HAP-1 (cell line): Measurements from ENCODE around the gene ACTBL2.

Source experiments
- DNase-seq, 2 experiments: peaks; one replicate each; pipeline ENCODE4 v3.0.0-alpha.2; 2016 to 2020; ENCODE audit warnings: low spot score in 2 of 2
- H3K27me3 ChIP-seq: fragments of 250-450 bp; sonication (Bioruptor Pico); 2 replicates; pipeline ENCODE4 v1.5.1; 2020; ENCODE audit warnings: low read depth, mild to moderate bottlenecking, moderate library complexity
- H3K36me3 ChIP-seq: fragments of 250-450 bp; sonication (Bioruptor Pico); replicated peaks from 2 replicates; pipeline ENCODE4 v1.5.1; 2020; ENCODE audit warnings: mild to moderate bottlenecking
- H3K4me1 ChIP-seq: fragments of 250-450 bp; sonication (Bioruptor Pico); 2 replicates; pipeline ENCODE4 v1.5.1; 2020; ENCODE audit warnings: mild to moderate bottlenecking
- H3K4me3 ChIP-seq: fragments of 250-450 bp; sonication (Bioruptor Pico); 2 replicates; pipeline ENCODE4 v1.5.1; 2020; ENCODE audit warnings: mild to moderate bottlenecking, moderate library complexity
- H3K9me3 ChIP-seq: fragments of 250-450 bp; sonication (Bioruptor Pico); 2 replicates; pipeline ENCODE4 v1.5.1; 2020; ENCODE audit warnings: mild to moderate bottlenecking, moderate library complexity
- in situ Hi-C: fragments of 300-500 bp; cut with MboI; formaldehyde crosslinking; loops from 3 replicates; pipeline ENCODE4 v1.14.3; 2020; ENCODE audit warnings: low sequenced_read_pairs, inconsistent platforms, mixed read lengths

ACTBL2 gene

GRCh38 chr5:57504357-57504756 is 21.7 kb upstream of the ACTBL2 start:
- Histone ChIP-seq H3K4me3 (no peak overlapping the region), H3K27me3 (no peaks in the 10 kb centered on the region), H3K36me3 (no peaks in the 10 kb centered on the region), H3K4me1 (no peaks in the 10 kb centered on the region), H3K9me3 (no peaks in the 10 kb centered on the region)
- in situ Hi-C loops, result loop anchor here (10.0 kb wide), 1 partner anchor 960 kb away; the partner anchor contains the start of gene PLK2
- DNase-seq, result no peak

GRCh38 chr5:57503433-57503832 is 20.8 kb upstream of the ACTBL2 start:
- no peaks in the 10 kb centered on the region for H3K27me3 ChIP-seq
- no peaks in the 10 kb centered on the region for H3K4me1 ChIP-seq
- no peaks in the 10 kb centered on the region for H3K9me3 ChIP-seq
- in situ Hi-C loops, result loop anchor here (10.0 kb wide), 1 partner anchor 961 kb away; the partner anchor contains the start of gene PLK2
- H3K4me3 ChIP-seq, result no peak overlapping the region
- no peaks in the 10 kb centered on the region for H3K36me3 ChIP-seq
- no peak for DNase-seq

DNA sequence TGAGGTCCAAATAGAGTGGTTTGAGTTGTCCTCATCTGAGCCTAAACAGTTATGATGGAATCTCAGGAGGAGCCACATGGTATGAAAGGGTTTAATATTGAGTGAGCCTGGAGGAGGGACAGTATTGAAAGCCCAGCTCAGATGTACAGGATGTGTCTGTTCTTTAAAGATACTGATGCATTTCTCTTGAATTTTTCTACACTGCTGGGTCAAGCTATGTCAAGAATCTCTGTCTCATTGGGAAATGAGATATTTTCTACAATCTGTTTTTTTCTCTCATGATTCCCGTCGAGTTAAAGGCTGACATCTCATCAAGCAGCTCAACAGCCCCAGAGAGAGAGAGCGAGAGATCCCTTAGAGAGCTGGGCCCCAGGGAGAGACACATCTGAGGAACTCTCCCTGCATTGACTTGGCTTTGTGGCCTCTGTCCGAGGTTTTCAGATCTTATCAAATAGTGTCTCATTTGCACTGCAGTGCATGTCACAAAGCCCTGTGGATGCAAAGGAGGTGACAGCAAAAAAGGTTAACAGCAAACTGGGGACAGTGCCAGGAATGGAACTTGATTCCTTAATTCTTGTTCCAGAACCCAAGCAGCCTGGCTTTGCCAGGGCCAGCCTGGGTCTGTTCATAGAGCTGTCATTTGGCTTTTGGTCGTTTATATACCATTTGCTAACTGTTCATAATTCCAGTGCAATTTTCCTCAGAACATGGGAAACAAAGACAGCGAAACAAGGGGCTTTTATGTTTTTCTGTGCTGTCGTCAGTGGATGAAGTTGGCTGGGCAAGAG is 19.0 kb upstream of the ACTBL2 start:
- in situ Hi-C loops, result loop anchor here (10.0 kb wide), 1 partner anchor 963 kb away; the partner anchor contains the start of gene PLK2
- Histone ChIP-seq H3K4me1 (no peaks in the 10 kb centered on the region), H3K27me3 (no peaks in the 10 kb centered on the region), H3K9me3 (no peaks in the 10 kb centered on the region), H3K36me3 (no peaks in the 10 kb centered on the region), H3K4me3 (no peak overlapping the region)
- DNase-seq, result no peak

GRCh38 chr5:57499262-57500050 is 16.8 kb upstream of the ACTBL2 start:
- H3K27me3 ChIP-seq, result no peaks in the 10 kb centered on the region
- peak; percentile 16 to 22 for DNase-seq
- H3K4me1 ChIP-seq, result no peaks in the 10 kb centered on the region; the same call in 1 of the 2 replicates
- H3K36me3 ChIP-seq, result no peaks in the 10 kb centered on the region
- in situ Hi-C loops, result loop anchor here (10.0 kb wide), 1 partner anchor 965 kb away; the partner anchor contains the start of gene PLK2
- H3K4me3 ChIP-seq, result no peak overlapping the region
- H3K9me3 ChIP-seq, result no peaks in the 10 kb centered on the region

GRCh38 chr5:57497733-57498132 is 15.1 kb upstream of the ACTBL2 start:
- DNase-seq, result no peak
- H3K36me3 ChIP-seq, result no peaks in the 10 kb centered on the region
- H3K4me3 ChIP-seq, result no peak overlapping the region
- H3K9me3 ChIP-seq, result no peaks in the 10 kb centered on the region
- H3K27me3 ChIP-seq, result no peaks in the 10 kb centered on the region
- H3K4me1 ChIP-seq, result no peaks in the 10 kb centered on the region; the same call in 1 of the 2 replicates
- in situ Hi-C loops, result no loop called here

DNA sequence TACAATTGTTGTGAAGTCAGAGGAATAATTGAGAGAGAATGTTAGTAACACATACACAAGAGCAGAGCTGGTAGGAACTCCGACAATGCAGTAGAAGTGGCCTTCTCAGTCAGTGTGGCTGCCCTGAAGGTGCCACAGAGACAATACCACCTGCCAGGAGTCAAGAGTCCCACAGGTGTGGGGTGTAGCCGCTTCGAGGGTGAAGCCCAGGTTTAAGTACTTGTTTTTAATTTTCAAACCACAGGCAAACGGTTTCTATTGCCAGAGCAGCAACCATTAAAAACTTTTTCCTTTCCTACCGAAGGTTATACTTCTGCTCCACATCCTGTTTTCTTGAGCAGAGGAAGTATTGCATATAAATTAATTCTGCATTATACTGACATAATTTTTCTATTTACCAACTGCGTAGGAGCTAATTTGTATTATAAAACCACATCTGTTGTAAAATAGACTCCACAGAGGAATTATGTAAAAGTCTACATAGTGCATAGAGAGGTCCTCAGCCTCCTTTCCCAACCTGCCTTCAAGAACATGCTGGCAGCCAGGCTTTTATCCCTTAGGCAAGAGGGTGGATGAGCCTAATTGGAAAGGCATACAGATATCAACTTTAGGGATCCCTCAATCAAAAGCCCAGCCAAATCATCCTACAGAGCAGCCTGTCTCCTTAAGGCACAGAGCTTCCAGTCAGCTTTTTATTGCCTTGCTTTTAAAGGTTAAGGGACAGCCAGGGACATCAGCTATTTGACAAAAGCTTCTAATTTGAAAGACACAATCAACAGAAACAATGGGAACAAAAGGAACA is 12.9 kb upstream of the ACTBL2 start:
- Histone ChIP-seq H3K9me3 (no peaks in the 10 kb centered on the region), H3K4me1 (no peaks in the 10 kb centered on the region; the same call in 1 of the 2 replicates), H3K36me3 (no peaks in the 10 kb centered on the region), H3K4me3 (no peak overlapping the region), H3K27me3 (no peaks in the 10 kb centered on the region)
- in situ Hi-C loops, result no loop called here
- peak in 1 of 2 experiments; percentile 3 for DNase-seq

DNA sequence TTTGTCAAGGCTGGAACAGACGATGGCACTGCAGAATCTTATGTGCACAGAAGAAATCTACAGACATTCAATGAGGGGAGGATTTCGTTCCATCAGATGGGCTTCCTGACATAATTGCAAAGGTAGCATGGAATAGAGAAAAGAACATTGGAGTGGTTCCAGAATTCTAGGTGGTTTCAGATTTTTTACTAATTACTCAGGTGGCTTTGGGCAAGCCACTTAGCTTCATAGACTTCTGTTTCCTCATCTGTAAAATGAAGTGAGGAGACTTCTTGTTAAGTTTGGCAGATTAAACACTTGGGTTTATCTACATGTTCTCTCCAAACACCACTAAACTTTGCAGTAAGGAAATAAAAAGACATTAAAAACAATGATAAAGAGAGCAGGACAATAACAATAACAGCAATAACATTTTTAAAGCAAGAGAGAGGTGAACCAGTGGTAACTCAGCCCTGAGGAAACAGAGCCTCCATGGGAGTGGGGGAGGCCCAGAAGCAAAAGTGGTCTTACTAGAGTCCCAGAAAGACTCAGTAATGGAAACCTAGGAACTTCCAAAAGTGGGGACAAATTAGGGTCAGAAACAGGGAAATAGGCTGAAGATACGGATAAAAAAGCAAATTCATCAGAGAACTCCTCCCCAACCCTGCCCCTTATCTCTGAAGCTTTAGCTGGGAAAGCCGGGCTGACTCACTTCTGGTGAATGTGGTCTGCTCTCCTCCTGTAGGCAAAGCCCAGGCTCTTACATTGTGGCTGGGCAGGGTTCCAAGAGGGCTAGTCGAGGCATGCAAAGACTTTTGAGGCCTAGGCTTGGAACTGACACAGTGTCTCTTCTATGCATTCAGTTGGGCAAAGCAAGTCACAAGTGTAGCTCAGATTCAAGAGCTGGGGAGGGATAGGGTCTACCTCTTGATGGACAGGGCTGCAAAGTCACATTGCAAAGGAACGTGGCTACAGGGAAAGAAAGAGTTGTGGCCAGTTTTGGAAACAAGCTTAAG is 11.8 kb upstream of the ACTBL2 start:
- no peaks in the 10 kb centered on the region for H3K27me3 ChIP-seq
- no peaks in the 10 kb centered on the region for H3K9me3 ChIP-seq
- no peak overlapping the region for H3K4me3 ChIP-seq
- H3K4me1 ChIP-seq, result no peaks in the 10 kb centered on the region; the same call in 1 of the 2 replicates
- H3K36me3 ChIP-seq, result no peaks in the 10 kb centered on the region
- DNase-seq, result peak in 1 of 2 experiments; percentile 9
- in situ Hi-C loops, result no loop called here

DNA sequence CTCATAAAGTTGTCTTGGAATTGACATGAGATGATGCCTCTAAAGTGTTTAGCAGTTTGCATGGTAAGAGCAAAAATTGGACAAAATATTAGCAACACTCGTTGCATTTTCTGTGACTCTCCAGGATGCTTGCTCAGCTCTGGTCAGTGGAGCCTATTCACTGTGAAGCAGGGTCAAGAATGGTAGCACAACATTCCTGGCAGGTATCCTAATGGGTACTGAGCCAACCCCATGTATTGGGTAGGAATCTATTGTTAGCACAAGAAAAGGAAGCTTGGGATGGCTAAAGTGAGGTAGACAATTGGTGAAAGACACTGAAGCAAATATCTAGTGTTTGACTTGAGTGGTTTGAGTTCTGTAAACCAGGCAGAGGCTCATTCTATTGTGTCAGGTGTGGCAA is 10.4 kb upstream of the ACTBL2 start:
- in situ Hi-C loops, result no loop called here
- no peaks in the 10 kb centered on the region for H3K27me3 ChIP-seq
- H3K4me1 ChIP-seq, result no peaks in the 10 kb centered on the region; the same call in 1 of the 2 replicates
- no peaks in the 10 kb centered on the region for H3K9me3 ChIP-seq
- no peaks in the 10 kb centered on the region for H3K36me3 ChIP-seq
- no peak for DNase-seq
- H3K4me3 ChIP-seq, result no peak overlapping the region

DNA sequence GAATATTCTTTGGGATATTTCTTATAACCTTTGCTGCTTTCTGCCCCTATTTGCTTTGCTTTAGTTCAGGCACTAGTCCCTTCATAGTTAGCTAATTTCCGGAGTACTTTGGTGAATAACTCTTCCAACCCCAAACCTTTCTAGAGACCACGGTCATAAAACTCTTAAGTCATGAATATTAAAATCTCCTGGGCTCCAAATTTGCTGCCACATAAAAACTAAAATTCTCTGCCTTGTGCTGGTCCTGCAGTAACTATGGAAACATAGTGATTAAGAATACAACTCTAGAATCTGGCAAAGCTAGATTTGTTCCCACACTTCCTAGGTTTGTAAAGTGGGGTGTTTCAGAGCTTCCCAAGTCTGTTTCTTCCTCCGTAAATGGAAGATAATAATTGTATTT is 10.0 kb upstream of the ACTBL2 start:
- no peaks in the 10 kb centered on the region for H3K9me3 ChIP-seq
- H3K36me3 ChIP-seq, result no peaks in the 10 kb centered on the region
- no peak overlapping the region for H3K4me3 ChIP-seq
- H3K27me3 ChIP-seq, result no peaks in the 10 kb centered on the region
- no peak for DNase-seq
- in situ Hi-C loops, result no loop called here
- no peaks in the 10 kb centered on the region; the same call in 1 of the 2 replicates for H3K4me1 ChIP-seq

DNA sequence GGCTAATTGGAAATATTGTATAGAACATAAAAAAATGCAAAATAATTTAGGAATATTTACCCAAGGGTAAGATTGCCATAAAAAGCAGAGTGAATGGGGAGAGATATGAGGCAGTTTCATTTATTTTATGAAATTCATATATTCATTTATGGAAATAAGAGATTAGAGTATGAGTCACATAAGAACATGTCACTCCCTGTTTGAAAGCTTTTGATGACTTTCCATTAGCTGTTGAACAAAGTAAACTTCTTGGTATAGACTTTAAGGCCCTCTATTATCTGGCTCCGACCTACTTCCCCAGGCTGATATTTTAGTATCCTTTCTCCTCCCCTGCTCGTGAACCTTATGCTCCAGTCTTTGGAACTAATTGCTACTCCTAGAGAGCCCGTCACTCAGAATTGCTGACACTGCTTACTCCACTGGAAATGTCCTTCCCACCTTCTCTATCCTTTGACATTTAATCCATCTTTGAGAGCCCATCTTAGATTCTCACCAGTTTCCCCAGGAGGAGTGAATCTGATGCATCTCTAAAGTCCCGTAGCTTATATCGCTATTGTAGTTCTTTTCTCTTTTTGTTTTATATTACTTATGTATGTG is 8.9 kb upstream of the ACTBL2 start:
- Histone ChIP-seq H3K36me3 (no peaks in the 10 kb centered on the region), H3K9me3 (no peaks in the 10 kb centered on the region), H3K4me1 (no peaks in the 10 kb centered on the region; the same call in 1 of the 2 replicates), H3K27me3 (no peaks in the 10 kb centered on the region), H3K4me3 (no peak overlapping the region)
- DNase-seq, result no peak
- in situ Hi-C loops, result no loop called here

- Histone ChIP-seq H3K36me3 (no peaks in the 10 kb centered on the region), H3K9me3 (no peaks in the 10 kb centered on the region), H3K4me3 (no peak overlapping the region), H3K27me3 (no peaks in the 10 kb centered on the region), H3K4me1 (no peaks in the 10 kb centered on the region)
- DNase-seq, result no peak
- in situ Hi-C loops, result no loop called here
These were observed 5.8 kb upstream of the ACTBL2 start for GRCh38 chr5:57488215-57488955.
